ENCODE results near the gene SMIM28.
A peak's percentile ranks its signal among the peaks of the same experiment; 100 is the strongest.

The SMIM28 gene

DNA sequence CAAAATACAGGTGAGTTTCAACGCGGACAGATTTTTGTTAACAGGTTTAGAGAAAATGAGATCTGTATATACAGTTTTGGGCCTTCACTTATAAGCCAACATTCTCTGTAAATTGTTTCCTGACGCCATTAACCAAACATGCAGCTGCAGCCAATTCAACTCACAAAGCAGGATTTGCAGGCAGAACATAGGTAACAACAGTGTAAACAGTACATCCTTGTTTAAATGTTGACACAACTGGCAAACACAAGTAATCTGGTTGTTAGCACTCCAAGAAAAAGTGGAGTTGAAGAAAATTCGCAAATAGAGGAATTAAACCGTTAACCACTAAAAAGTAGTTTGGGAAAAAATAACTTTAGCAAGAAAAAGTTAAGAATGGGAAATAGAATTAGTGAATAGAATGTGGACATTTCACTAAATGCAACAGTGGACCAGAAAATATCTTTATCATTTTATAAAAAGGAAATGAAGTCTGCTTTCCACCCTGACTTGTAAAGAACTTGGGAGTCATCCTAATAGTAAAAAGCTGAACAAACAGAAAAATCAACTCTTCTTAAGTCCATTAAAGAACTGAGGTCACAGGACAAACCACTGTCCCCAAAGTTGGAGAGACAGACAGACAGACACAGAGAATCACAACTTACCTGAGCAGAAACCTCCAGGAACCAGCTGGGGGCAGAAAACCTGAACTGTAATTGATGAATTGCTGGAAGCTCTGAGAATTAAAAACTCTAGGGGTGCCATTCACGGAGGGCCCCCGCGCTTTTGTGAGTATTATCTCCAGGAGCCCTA lies 10.1 kb downstream of the SMIM28 start:
- no peaks in the 10 kb centered on the region for H3K9me3 Mint-ChIP-seq
- CTCF ChIA-PET: no interaction called here
- H3K27me3 Mint-ChIP-seq: peaks cover 20% of the 10 kb centered on the region
- no peaks in the 10 kb centered on the region for H3K4me1 Mint-ChIP-seq
- no peak for DNase-seq
- no peak overlapping the region for H3K4me3 Mint-ChIP-seq
- no peak overlapping the region for H3K27ac Mint-ChIP-seq
- no peaks in the 10 kb centered on the region for H3K36me3 Mint-ChIP-seq

DNA sequence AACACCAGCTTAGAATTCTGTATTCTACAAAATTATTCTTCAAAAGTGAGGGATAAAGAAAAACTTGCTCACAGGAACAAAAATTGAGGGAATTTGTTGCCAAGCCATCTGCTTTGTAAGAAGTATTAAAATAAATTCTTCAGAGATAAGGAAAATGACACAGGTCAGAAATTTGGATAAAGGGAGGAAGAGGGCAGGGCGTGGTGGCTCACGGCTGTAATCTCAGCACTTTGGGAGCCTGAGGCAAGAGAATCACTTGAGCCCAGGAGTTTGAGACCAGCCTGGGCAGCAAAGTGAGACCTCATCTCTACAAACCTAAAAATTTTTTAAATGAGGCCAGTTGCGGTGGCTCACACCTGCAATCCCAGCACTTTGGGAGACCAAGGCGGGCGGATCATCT lies 11.8 kb downstream of the SMIM28 start:
- CTCF ChIA-PET: no interaction called here
- H3K27ac Mint-ChIP-seq: no peak overlapping the region
- peaks cover 17% of the 10 kb centered on the region for H3K27me3 Mint-ChIP-seq

DNA sequence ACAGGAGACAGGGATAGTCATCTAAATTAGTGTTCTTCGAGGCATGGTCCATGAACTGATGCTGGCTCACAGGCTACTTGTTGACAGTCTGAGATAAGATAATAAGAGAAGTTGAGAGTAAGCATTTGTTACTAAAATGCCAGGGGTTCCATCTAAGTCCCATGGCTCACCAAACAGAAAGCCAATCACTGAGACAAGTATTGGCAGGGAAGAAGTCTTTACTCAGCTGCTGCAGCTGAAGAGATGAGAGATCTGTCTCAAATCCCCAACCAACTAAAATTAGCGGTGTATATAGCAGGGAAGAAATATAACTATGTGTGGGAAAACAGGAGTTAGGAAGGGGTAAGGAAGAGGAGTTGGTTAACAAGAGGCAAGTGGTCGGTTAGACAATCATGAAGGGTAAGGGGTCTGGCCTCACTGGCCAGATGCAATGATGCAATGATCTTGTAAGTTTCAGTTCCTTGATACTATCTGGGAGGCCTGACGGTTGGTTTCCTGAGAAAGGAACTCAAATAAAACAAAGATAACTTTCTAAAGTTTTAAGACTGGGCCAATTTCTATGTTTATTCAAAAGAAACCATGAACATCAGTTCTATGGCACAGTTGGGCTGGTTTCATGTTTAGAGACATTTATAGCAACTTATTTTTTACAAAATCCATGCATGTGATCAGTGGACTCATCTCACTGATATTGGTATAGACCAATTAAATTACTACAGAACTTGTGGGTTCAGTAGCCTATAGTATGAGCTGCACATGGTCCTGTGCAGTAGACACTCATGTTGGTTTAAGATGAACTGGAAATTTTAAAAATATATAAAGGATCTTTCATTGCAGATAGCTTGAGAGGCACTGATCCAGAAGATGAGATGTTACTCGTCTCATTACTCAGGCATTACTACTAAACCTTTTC lies 16.4 kb downstream of the SMIM28 start:
- Mint-ChIP-seq H3K4me1 (peaks cover 2% of the 10 kb centered on the region), H3K27ac (no peak overlapping the region), H3K9me3 (no peaks in the 10 kb centered on the region), H3K27me3 (peaks cover 27% of the 10 kb centered on the region), H3K4me3 (no peak overlapping the region), H3K36me3 (no peaks in the 10 kb centered on the region)
- CTCF ChIA-PET: interaction anchor here (0.7 kb wide), 1 partner anchor 9 kb away, joined by 3 read pairs; no protein-coding TSS in a partner anchor
- DNase-seq: no peak

More for the DNA sequence above, 11.8 kb downstream of the SMIM28 start:
- no peak for DNase-seq
- H3K4me3 Mint-ChIP-seq: no peak overlapping the region
- H3K9me3 Mint-ChIP-seq: no peaks in the 10 kb centered on the region
- peaks cover 2% of the 10 kb centered on the region for H3K4me1 Mint-ChIP-seq
- H3K36me3 Mint-ChIP-seq: no peaks in the 10 kb centered on the region

DNA sequence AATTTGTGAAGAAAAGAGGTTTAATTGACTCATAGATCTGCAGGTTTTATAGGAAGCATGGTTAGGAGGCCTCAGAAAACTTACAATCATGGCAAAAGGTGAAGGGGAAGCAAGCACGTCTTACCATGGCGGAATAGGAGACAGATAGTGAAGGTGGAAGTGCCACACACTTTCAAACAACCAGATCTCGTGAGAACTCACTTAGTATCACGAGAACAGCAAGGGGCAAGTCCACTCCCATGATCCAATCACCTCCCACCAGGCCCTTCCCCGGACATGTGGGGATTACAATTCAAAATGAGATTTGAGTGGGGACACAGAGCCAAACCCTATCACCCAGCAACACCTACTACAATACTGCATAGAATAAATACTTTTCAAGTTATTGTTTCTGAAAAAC lies 19.0 kb downstream of the SMIM28 start:
- no peak for DNase-seq
- Mint-ChIP-seq H3K4me1 (peaks cover 2% of the 10 kb centered on the region), H3K27me3 (peaks cover 14% of the 10 kb centered on the region), H3K4me3 (no peak overlapping the region), H3K27ac (no peak overlapping the region), H3K36me3 (no peaks in the 10 kb centered on the region), H3K9me3 (no peaks in the 10 kb centered on the region)
- CTCF ChIA-PET: no interaction called here

DNA sequence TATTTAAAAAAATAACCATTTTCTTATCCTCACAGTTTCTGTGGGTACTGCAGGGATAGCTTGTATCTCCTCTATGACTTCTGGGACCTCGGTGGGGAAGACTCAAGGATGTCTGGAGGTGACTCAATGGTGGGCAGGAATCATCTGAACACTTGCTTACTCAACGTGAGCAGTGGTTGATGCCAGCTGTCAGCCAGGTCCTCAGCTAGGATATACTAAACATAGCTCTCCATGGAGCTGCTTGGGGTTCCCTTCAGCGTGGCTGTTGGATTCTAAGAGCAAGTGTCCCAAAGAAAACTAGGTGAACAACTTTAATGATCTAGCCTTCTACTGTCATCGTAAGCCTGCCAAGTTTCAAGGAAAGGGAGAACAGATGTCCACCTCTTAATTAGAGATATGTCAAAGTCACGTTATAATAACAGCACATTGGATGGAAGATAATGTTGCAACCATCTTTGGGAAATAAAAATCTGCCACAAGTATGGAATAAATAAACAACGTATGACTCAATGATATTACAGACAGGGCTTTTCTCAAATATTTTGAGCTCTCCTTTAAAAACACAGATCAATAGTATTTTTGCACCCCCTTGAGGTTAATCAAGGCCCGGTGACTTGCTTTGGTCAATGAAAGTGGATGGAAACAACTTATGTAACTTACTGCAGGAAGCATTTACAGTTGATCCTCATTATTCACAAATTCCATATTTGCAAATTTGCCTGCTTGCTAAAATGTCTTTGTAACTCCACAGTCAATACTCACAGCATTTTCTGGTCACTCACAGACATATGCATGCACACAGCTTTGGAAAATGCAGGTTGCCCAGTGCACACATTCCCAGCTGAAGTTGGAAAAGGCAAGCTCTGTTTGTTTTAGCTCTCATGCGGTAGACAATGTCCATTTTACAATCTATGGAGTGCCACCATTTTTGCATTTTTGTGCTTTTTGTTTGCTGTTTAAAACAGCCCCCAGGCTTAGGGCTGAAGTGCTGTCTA lies 19.7 kb downstream of the SMIM28 start:
- no peaks in the 10 kb centered on the region for H3K36me3 Mint-ChIP-seq
- no peak overlapping the region for H3K27ac Mint-ChIP-seq
- no peak for DNase-seq
- H3K9me3 Mint-ChIP-seq: no peaks in the 10 kb centered on the region
- peaks cover 2% of the 10 kb centered on the region for H3K4me1 Mint-ChIP-seq
- H3K27me3 Mint-ChIP-seq: peaks cover 22% of the 10 kb centered on the region
- CTCF ChIA-PET: no interaction called here
- H3K4me3 Mint-ChIP-seq: no peak overlapping the region

DNA sequence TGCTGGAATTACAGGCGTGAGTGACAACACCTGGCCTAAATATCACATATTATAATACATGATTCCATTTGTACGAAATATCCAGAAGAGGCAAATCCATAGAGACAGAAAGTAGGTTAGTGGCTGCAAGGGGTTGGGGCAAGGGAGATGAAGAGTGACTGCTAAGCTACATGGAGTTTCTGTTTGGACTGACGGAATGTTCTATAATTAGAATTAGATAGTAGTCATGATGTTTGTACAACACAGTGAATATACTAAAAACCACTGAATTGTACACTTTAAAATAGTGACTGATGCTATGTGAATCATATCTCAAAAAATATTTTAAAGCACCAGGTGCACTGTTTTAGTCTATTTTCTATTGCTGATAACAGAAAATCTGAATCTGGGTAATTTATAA lies 22.6 kb downstream of the SMIM28 start:
- CTCF ChIA-PET: no interaction called here
- DNase-seq: no peak
- no peak overlapping the region for H3K4me3 Mint-ChIP-seq
- peaks cover 25% of the 10 kb centered on the region for H3K27me3 Mint-ChIP-seq
- H3K4me1 Mint-ChIP-seq: peaks cover 12% of the 10 kb centered on the region
- no peaks in the 10 kb centered on the region for H3K9me3 Mint-ChIP-seq
- no peak overlapping the region for H3K27ac Mint-ChIP-seq
- peaks cover 4% of the 10 kb centered on the region for H3K36me3 Mint-ChIP-seq

DNA sequence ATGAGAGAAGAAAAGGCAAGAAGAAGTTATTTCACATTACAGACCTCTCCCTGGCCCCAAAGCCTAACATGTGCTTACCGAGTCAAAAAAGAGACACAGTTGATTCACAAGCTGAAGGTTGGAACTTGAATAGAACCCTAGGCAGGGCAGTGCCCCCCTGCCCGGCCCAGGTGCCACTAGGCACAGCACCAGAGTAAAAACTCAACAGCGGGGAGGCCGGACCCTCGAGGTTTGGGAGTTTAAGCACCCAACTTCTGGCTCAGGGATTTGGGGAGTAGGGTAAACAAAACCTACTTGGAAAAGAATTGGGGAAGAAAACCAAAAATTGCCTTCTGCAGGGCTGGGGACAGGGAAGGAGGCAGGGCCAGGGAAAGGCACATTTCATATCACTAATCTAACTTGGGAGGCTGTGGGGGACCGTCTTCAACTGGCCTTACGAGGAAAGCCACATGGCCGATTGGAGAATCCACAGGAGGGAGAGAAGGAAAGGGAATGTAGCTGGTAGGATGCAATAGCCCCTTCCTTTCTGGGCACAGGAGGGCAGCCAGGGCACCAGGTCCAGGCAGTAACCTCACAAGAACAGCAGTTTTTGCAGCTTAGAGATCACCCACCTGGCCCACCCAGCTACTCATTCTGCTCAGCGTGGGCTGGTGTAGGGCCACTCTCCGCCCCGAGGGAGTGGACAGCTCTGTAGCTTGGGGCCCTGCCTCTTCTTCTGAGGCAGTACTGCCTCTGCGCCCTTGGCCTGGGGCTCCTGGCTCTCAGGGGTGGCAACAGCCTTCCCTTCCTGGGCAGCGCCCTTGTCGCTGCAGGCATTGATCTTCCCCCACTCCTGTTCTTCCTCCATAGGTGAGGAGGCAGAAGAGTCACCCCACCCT lies 24.5 kb downstream of the SMIM28 start:
- CTCF ChIA-PET: no interaction called here
- Mint-ChIP-seq H3K27me3 (peaks cover 23% of the 10 kb centered on the region), H3K9me3 (no peaks in the 10 kb centered on the region), H3K36me3 (peaks cover 15% of the 10 kb centered on the region), H3K4me1 (peaks cover 28% of the 10 kb centered on the region), H3K27ac (peak overlapping the region; percentile 33), H3K4me3 (no peak overlapping the region)
- no peak for DNase-seq

DNA sequence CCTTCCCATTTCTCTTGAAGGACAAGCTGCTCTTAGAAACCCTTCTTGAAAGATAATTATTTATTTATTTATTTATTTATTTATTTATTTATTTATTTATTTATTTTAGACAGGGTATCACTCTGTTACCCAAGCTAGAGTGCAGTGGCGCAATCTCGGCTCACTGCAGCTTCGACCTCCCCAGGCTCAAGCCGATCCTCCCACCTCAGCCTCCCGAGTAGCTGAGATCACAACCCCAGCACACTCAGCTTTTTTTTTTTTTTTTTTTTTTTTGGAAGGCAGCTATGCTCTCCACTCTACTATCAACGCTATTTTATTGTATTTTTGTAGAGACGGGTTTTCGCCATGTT lies 25.1 kb downstream of the SMIM28 start:
- Mint-ChIP-seq H3K4me3 (peak overlapping the region; percentile 77), H3K4me1 (peaks cover 32% of the 10 kb centered on the region), H3K9me3 (no peaks in the 10 kb centered on the region), H3K36me3 (peaks cover 20% of the 10 kb centered on the region), H3K27ac (no peak overlapping the region), H3K27me3 (peaks cover 23% of the 10 kb centered on the region)
- CTCF ChIA-PET: no interaction called here
- DNase-seq: no peak

DNA sequence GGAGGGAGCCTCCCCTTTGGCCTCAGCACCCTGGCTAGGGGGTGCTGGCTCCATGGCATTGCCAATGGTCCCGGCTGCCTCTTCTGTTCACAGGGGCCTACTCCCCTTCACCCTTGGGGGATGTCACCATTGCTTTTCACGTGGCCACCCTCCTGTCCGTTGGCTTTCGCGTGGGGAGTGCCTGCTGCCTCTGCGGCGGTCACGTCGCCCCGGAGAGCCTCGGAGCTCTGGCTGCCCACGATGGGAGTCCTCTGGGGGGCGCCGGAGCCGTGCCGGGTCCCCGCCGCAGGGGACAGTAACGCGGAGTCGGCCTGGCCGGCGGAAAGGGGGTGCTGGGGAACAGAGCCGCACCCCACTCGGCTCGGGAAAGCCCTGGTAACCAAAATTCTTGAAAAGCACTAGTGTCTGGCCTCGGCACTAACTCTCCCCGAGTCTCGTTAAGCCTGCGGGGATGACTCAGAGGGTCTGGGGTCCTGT lies 25.7 kb downstream of the SMIM28 start:
- Mint-ChIP-seq H3K9me3 (no peaks in the 10 kb centered on the region), H3K27ac (peak overlapping the region; percentile 79), H3K36me3 (peaks cover 24% of the 10 kb centered on the region), H3K27me3 (peaks cover 23% of the 10 kb centered on the region), H3K4me3 (peak overlapping the region; percentile 77), H3K4me1 (peaks cover 35% of the 10 kb centered on the region)
- DNase-seq: peak; percentile 50
- CTCF ChIA-PET: interaction anchor here (1.6 kb wide), 1 partner anchor 106 kb away, joined by 3 read pairs; no protein-coding TSS in a partner anchor

DNA sequence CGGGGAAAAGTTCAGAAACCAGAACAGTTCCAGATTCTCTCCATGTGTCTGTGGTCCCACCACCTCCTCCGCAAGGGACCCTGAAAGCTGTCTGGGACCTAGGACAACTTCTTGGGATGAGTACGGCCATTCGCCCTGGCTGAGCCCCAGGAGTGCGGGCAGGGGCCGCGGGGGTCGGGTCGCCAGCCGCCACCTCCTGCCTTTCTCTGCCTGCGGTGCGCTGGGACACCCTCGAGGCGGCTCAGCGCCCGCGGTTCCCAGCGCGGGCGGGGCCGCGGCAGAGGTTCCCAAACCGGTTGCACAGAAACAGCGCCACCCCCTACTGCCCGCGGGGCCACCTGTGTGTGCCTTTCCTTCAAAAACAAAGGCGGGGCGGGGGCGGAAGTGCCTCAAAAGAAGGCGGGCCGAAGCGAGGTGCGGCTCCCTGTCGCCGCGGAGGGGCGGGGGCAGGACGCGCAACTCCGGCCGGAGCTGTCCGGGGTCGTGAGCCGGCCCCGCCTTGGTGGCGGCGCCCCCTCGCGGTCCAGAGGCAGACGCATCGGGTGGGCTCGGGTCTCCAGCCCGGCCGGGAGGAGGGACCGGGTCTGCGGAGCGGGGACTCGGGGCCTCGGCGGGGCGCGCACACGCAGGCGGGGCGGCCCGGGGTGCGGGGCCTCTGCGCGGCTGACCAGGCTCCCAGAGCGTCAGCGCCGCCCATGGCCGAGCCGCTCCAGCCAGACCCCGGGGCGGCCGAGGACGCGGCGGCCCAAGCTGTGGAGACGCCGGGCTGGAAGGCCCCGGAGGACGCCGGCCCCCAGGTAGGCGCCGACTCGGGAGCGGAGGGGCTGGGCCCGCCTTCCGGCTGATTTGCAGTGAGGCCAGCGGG lies 26.3 kb downstream of the SMIM28 start, which contains the start of gene HEBP2:
HEBP2 (plus strand) TSS at position 423 of the 865 bp plus-strand sequence; CDS start at position 696, 273 bp downstream.
- peak within 1 kb of the TSS; percentile 88 for H3K27ac Mint-ChIP-seq
- H3K4me3 Mint-ChIP-seq: peak within 1 kb of the TSS; percentile 85
- peak; percentile 97 for DNase-seq
- peaks cover 39% of the 10 kb centered on the region for H3K4me1 Mint-ChIP-seq
- peaks cover 31% of the 10 kb centered on the region for H3K36me3 Mint-ChIP-seq
- H3K27me3 Mint-ChIP-seq: peaks cover 23% of the 10 kb centered on the region
- CTCF ChIA-PET: interaction anchor here (0.6 to 1.9 kb wide), 6 partner anchors 9 to 287 kb away, joined by 3 to 8 read pairs (median 4); no protein-coding TSS in a partner anchor
- H3K9me3 Mint-ChIP-seq: no peaks in the 10 kb centered on the region

DNA sequence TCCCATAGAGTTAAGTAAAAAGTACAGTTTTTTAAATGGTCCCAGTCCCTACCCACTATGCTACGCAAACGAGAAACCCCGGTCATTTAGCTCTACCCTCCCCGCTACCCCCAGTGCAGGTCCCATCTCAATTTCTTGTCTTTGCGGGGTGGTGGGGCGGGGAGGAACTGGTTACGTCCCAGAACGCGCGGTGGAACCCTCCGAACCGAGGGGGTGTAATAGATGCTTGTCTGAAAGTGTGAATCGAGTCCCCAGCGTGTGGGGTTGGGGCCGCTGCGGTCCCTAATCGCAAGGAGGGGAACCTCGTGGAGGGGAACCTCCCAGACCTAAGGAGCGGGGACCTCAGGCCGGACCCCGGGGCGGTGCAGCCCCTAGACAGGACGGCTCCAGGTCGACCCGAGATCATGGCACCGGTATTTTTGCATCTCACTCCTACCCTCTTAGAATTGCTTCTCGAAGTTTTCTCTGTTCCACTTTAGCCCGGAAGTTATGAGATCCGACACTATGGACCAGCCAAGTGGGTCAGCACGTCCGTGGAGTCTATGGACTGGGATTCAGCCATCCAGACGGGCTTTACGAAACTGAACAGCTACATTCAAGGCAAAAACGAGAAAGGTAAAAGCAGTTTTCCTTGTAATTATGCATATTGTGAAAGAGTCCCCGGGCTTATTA lies 27.1 kb downstream of the SMIM28 start:
- peak; percentile 56 for DNase-seq
- H3K4me3 Mint-ChIP-seq: peak overlapping the region; percentile 85
- no peaks in the 10 kb centered on the region for H3K9me3 Mint-ChIP-seq
- CTCF ChIA-PET: interaction anchor here (0.6 to 1.9 kb wide), 6 partner anchors 9 to 288 kb away, joined by 3 to 8 read pairs (median 4); no protein-coding TSS in a partner anchor
- peaks cover 23% of the 10 kb centered on the region for H3K27me3 Mint-ChIP-seq
- H3K36me3 Mint-ChIP-seq: peaks cover 39% of the 10 kb centered on the region
- peaks cover 46% of the 10 kb centered on the region for H3K4me1 Mint-ChIP-seq
- peak overlapping the region; percentile 88 for H3K27ac Mint-ChIP-seq

All from activated naive CD4-positive, alpha-beta T cell treated with anti-CD3 and anti-CD28 coated beads, Interleukin-2, amount 10 ng/mL, durations not matched to agents 7 days and 5 days (primary cell).